Neural cell (in vitro differentiated cells): ENCODE results near the gene NUP210.
A peak's percentile ranks its signal among the peaks of the same experiment; 100 is the strongest.

Source experiments
- CTCF ChIP-seq: fragments of 450-650 bp; IDR thresholded peaks from 2 replicates; pipeline ENCODE4 v1.5.1; 2014; ENCODE audit warnings: antibody characterized with exemption, mild to moderate bottlenecking, moderate library complexity; ENCODE audit not compliant: poor library complexity, severe bottlenecking
- EZH2 ChIP-seq: fragments of 200-600, 300-800 bp; shearing (Covaris generic), sonication (generic); IDR thresholded peaks from 2 replicates; pipeline ENCODE4 v1.6.1; 2014; ENCODE audit warnings: antibody characterized with exemption, low read length, borderline replicate concordance, mild to moderate bottlenecking; ENCODE audit not compliant: insufficient read depth, poor library complexity, severe bottlenecking
- POLR2AphosphoS5 ChIP-seq: IDR thresholded peaks from 2 replicates; pipeline ENCODE4 v1.6.1; 2012
- SMC3 ChIP-seq: fragments of 450-650 bp; conservative IDR thresholded peaks from 2 replicates; pipeline ENCODE4 v1.6.1; 2014; ENCODE audit warnings: antibody characterized with exemption, mild to moderate bottlenecking, moderate library complexity; ENCODE audit not compliant: poor library complexity

- TF ChIP-seq POLR2AphosphoS5 (no peak), SMC3 (peak; percentile 59), CTCF (peak; percentile 14), EZH2 (no peak)
Measured at GRCh38 chr3:13282986-13283876, 136.9 kb downstream of the NUP210 start.
